Subcutaneous abdominal adipose tissue (tissue), 5 donors: Measurements from ENCODE around the gene CADPS.

Experiments used
- H3K27ac ChIP-seq: one replicate; pipeline ENCODE4 v1.7.0; 2013; ENCODE audit warnings: low read depth, mild to moderate bottlenecking, inconsistent platforms, low read length, moderate library complexity
- H3K27me3 ChIP-seq, 5 donors: one replicate each; pipeline ENCODE4 v1.7.0; 2013; ENCODE audit warnings: low read length in 5 of 5, inconsistent platforms in 1 of 5; ENCODE audit not compliant: control insufficient read depth in 5 of 5, insufficient read depth in 4 of 5
- H3K36me3 ChIP-seq, 5 donors: one replicate each; pipeline ENCODE4 v1.7.0; 2013; ENCODE audit warnings: low read length in 5 of 5; ENCODE audit not compliant: control insufficient read depth in 5 of 5, insufficient read depth in 5 of 5
- H3K4me1 ChIP-seq, 5 donors: one replicate each; pipeline ENCODE4 v1.7.0; 2013; ENCODE audit warnings: low read length in 5 of 5, mild to moderate bottlenecking in 3 of 5, moderate library complexity in 1 of 5; ENCODE audit not compliant: control insufficient read depth in 5 of 5, insufficient read depth in 5 of 5
- H3K4me3 ChIP-seq, 5 donors: one replicate each; pipeline ENCODE4 v1.7.0; 2013; ENCODE audit warnings: low read length in 5 of 5, low read depth in 1 of 5
- H3K9ac ChIP-seq, 5 donors: one replicate each; pipeline ENCODE4 v1.7.0; 2013; ENCODE audit warnings: low read length in 5 of 5, mild to moderate bottlenecking in 4 of 5, moderate library complexity in 3 of 5
- H3K9me3 ChIP-seq, 5 donors: one replicate each; pipeline ENCODE4 v1.7.0; 2013; ENCODE audit warnings: low read length in 5 of 5; ENCODE audit not compliant: control insufficient read depth in 5 of 5
- donor health status: healthy.
- donor health status: healthy.
- donor health status: healthy.
- donor health status: healthy.
- donor health status: healthy.

Gene CADPS

GRCh38 chr3:62365391-62366125, 509.7 kb downstream of the CADPS start:
- Histone ChIP-seq H3K27ac (no peak overlapping the region), H3K36me3 (no peaks in the 10 kb centered on the region), H3K4me3 (no peak overlapping the region), H3K27me3 (peaks cover 24 to 42% (median 39%) of the 10 kb centered on the region in 5 donors), H3K9me3 (no peaks in the 10 kb centered on the region), H3K4me1 (peaks cover 0 to 16% (median 14%) of the 10 kb centered on the region in 5 donors), H3K9ac (no peak overlapping the region)

GRCh38 chr3:62364191-62364590, 511.0 kb downstream of the CADPS start:
- no peak overlapping the region for H3K27ac ChIP-seq
- H3K4me1 ChIP-seq = peaks cover 0 to 12% (median 9%) of the 10 kb centered on the region in 5 donors
- H3K4me3 ChIP-seq = no peak overlapping the region
- no peaks in the 10 kb centered on the region for H3K9me3 ChIP-seq
- H3K36me3 ChIP-seq = no peaks in the 10 kb centered on the region
- H3K27me3 ChIP-seq = peaks cover 13 to 30% (median 29%) of the 10 kb centered on the region in 5 donors
- H3K9ac ChIP-seq = no peak overlapping the region

GRCh38 chr3:62363275-62363674, 511.9 kb downstream of the CADPS start:
- Histone ChIP-seq H3K27ac (no peak overlapping the region), H3K27me3 (peaks cover 10 to 24% (median 21%) of the 10 kb centered on the region in 5 donors), H3K36me3 (no peaks in the 10 kb centered on the region), H3K9ac (no peak overlapping the region), H3K4me3 (no peak overlapping the region), H3K4me1 (peaks cover 0 to 4% (median 0%) of the 10 kb centered on the region in 5 donors), H3K9me3 (no peaks in the 10 kb centered on the region)

GRCh38 chr3:62361824-62362223, 513.4 kb downstream of the CADPS start:
- Histone ChIP-seq H3K4me1 (no peaks in the 10 kb centered on the region), H3K9me3 (no peaks in the 10 kb centered on the region), H3K4me3 (no peak overlapping the region), H3K9ac (no peak overlapping the region), H3K27me3 (peaks cover 3 to 12% (median 9%) of the 10 kb centered on the region in 5 donors), H3K27ac (no peak overlapping the region), H3K36me3 (no peaks in the 10 kb centered on the region)

- Histone ChIP-seq H3K27me3 (peaks cover 0 to 8% (median 5%) of the 10 kb centered on the region in 5 donors), H3K4me3 (no peak overlapping the region), H3K36me3 (no peaks in the 10 kb centered on the region), H3K9me3 (no peaks in the 10 kb centered on the region), H3K4me1 (no peaks in the 10 kb centered on the region), H3K9ac (no peak overlapping the region), H3K27ac (no peak overlapping the region)
Observed at GRCh38 chr3:62361261-62361660, 514.0 kb downstream of the CADPS start.

GRCh38 chr3:62359531-62359930, 515.7 kb downstream of the CADPS start:
- H3K9ac ChIP-seq = no peak overlapping the region
- H3K4me1 ChIP-seq = no peaks in the 10 kb centered on the region
- no peaks in the 10 kb centered on the region for H3K9me3 ChIP-seq
- no peaks in the 10 kb centered on the region for H3K36me3 ChIP-seq
- no peak overlapping the region for H3K27ac ChIP-seq
- H3K4me3 ChIP-seq = no peak overlapping the region
- H3K27me3 ChIP-seq = peaks cover 0 to 8% (median 3%) of the 10 kb centered on the region in 5 donors

GRCh38 chr3:62356356-62356755, 518.9 kb downstream of the CADPS start:
- no peak overlapping the region for H3K27ac ChIP-seq
- H3K4me1 ChIP-seq = no peaks in the 10 kb centered on the region
- peaks cover 0 to 8% (median 3%) of the 10 kb centered on the region in 5 donors for H3K27me3 ChIP-seq
- H3K4me3 ChIP-seq = no peak overlapping the region
- H3K36me3 ChIP-seq = no peaks in the 10 kb centered on the region
- no peaks in the 10 kb centered on the region for H3K9me3 ChIP-seq
- no peak overlapping the region for H3K9ac ChIP-seq

GRCh38 chr3:62355703-62356102, 519.5 kb downstream of the CADPS start:
- H3K4me1 ChIP-seq = no peaks in the 10 kb centered on the region
- H3K27me3 ChIP-seq = peaks cover 0 to 8% (median 3%) of the 10 kb centered on the region in 5 donors
- no peak overlapping the region for H3K4me3 ChIP-seq
- no peaks in the 10 kb centered on the region for H3K9me3 ChIP-seq
- no peak overlapping the region for H3K9ac ChIP-seq
- no peaks in the 10 kb centered on the region for H3K36me3 ChIP-seq
- H3K27ac ChIP-seq = no peak overlapping the region
